HEK293 (cell line): Measurements from ENCODE around the gene RASD2.

Source experiments
- CTCF ChIA-PET: fragments of 350-600 bp; formaldehyde crosslinking; extraction: SDS; loops from one replicate; lab custom pipeline; 2021; ENCODE audit warnings: antibody characterized with exemption; lab: Yijun Ruan, JAX
- POLR2A ChIA-PET: fragments of 300-600 bp; formaldehyde crosslinking; extraction: SDS; loops from one replicate; lab custom pipeline; 2020; ENCODE audit warnings: antibody characterized with exemption, inconsistent platforms; lab: Yijun Ruan, JAX
- H3K27ac ChIP-seq: fragments of 200-500 bp; sonication (Bioruptor generic); 2 replicates; pipeline ENCODE4 v1.5.1; 2014; ENCODE audit warnings: low read depth, low read length, control low read depth, inconsistent platforms; ENCODE audit errors: extremely low read depth
- H3K36me3 ChIP-seq, 2 experiments: fragments of 200-500 bp in 1 of 2; sonication (Bioruptor generic) in 1 of 2; 1 replicate in 1 of 2; 2 replicates in 1 of 2; pipeline ENCODE4 v1.5.1; 2014 to 2017; ENCODE audit warnings: inconsistent platforms in 2 of 2, low read length in 2 of 2; ENCODE audit not compliant: control insufficient read depth in 2 of 2, insufficient read depth in 1 of 2
- H3K4me1 ChIP-seq: fragments of 200-500 bp; sonication (Bioruptor generic); 2 replicates; pipeline ENCODE4 v1.5.1; 2014; ENCODE audit warnings: mild to moderate bottlenecking, low read length, inconsistent platforms; ENCODE audit not compliant: control insufficient read depth, insufficient read depth
- H3K4me3 ChIP-seq: 2 replicates; pipeline ENCODE4 v1.5.1; 2011; ENCODE audit warnings: low read depth, mild to moderate bottlenecking, control low read depth, low read length, moderate library complexity
- H3K9me3 ChIP-seq: fragments of 200-500 bp; sonication (Bioruptor generic); 2 replicates; pipeline ENCODE4 v1.5.1; 2014; ENCODE audit warnings: low read depth, low read length, inconsistent platforms; ENCODE audit not compliant: control insufficient read depth, insufficient read depth
- EGR2 ChIP-seq: fragments of 450-650 bp; formaldehyde crosslinking; IDR thresholded peaks from 2 replicates; pipeline ENCODE4 v1.5.1; 2016; ENCODE audit warnings: low read depth, missing biosample characterization, missing genetic modification characterization
- GLI4 ChIP-seq: fragments of 450-650 bp; formaldehyde crosslinking; IDR thresholded peaks from 2 replicates; pipeline ENCODE4 v1.5.1; 2016; ENCODE audit warnings: missing biosample characterization, missing genetic modification characterization
- GLIS1 ChIP-seq: fragments of 450-650 bp; formaldehyde crosslinking; IDR thresholded peaks from 2 replicates; pipeline ENCODE4 v1.5.1; 2016; ENCODE audit warnings: missing biosample characterization, missing genetic modification characterization
- GLIS2 ChIP-seq: fragments of 450-650 bp; formaldehyde crosslinking; IDR thresholded peaks from 2 replicates; pipeline ENCODE4 v1.5.1; 2016; ENCODE audit warnings: missing biosample characterization, missing genetic modification characterization
- KLF16 ChIP-seq: fragments of 450-650 bp; formaldehyde crosslinking; IDR thresholded peaks from 2 replicates; pipeline ENCODE4 v1.5.1; 2017; ENCODE audit warnings: missing biosample characterization, missing genetic modification characterization
- KLF8 ChIP-seq: fragments of 450-650 bp; formaldehyde crosslinking; IDR thresholded peaks from 2 replicates; pipeline ENCODE4 v1.5.1; 2016; ENCODE audit warnings: missing biosample characterization, missing genetic modification characterization
- REPIN1 ChIP-seq: fragments of 450-650 bp; formaldehyde crosslinking; IDR thresholded peaks from 2 replicates; pipeline ENCODE4 v1.5.1; 2017; ENCODE audit warnings: missing biosample characterization, missing genetic modification characterization, low read depth
- SP2 ChIP-seq: fragments of 450-650 bp; formaldehyde crosslinking; IDR thresholded peaks from 2 replicates; pipeline ENCODE4 v1.5.1; 2016; ENCODE audit warnings: missing biosample characterization, missing genetic modification characterization
- SP3 ChIP-seq: fragments of 450-650 bp; formaldehyde crosslinking; IDR thresholded peaks from 2 replicates; pipeline ENCODE4 v1.5.1; 2016; ENCODE audit warnings: missing biosample characterization, missing genetic modification characterization
- WT1 ChIP-seq: fragments of 450-650 bp; formaldehyde crosslinking; IDR thresholded peaks from 2 replicates; pipeline ENCODE4 v1.5.1; 2016; ENCODE audit warnings: missing biosample characterization, missing genetic modification characterization
- ZBTB17 ChIP-seq: fragments of 450-650 bp; formaldehyde crosslinking; IDR thresholded peaks from 2 replicates; pipeline ENCODE4 v1.5.1; 2016; ENCODE audit warnings: missing biosample characterization, missing genetic modification characterization
- ZFHX2 ChIP-seq: fragments of 450-650 bp; formaldehyde crosslinking; conservative IDR thresholded peaks from 2 replicates; pipeline ENCODE4 v1.5.1; 2016; ENCODE audit warnings: missing biosample characterization, missing genetic modification characterization
- ZIC2 ChIP-seq: fragments of 450-650 bp; formaldehyde crosslinking; IDR thresholded peaks from 2 replicates; pipeline ENCODE4 v1.5.1; 2016; ENCODE audit warnings: missing biosample characterization, missing genetic modification characterization
- ZNF2 ChIP-seq: fragments of 450-650 bp; formaldehyde crosslinking; IDR thresholded peaks from 2 replicates; pipeline ENCODE4 v1.5.1; 2016; ENCODE audit warnings: missing biosample characterization, missing genetic modification characterization
- ZNF335 ChIP-seq: fragments of 450-650 bp; formaldehyde crosslinking; conservative IDR thresholded peaks from 2 replicates; pipeline ENCODE4 v1.5.1; 2016; ENCODE audit warnings: missing biosample characterization, missing genetic modification characterization
- ZNF366 ChIP-seq: fragments of 450-650 bp; formaldehyde crosslinking; conservative IDR thresholded peaks from 2 replicates; pipeline ENCODE4 v1.5.1; 2016; ENCODE audit warnings: missing biosample characterization, missing genetic modification characterization
- ZNF610 ChIP-seq: fragments of 450-650 bp; formaldehyde crosslinking; IDR thresholded peaks from 2 replicates; pipeline ENCODE4 v1.5.1; 2016; ENCODE audit warnings: missing biosample characterization, missing genetic modification characterization, borderline replicate concordance
- ZNF670 ChIP-seq: fragments of 450-650 bp; formaldehyde crosslinking; IDR thresholded peaks from 2 replicates; pipeline ENCODE4 v1.5.1; 2016; ENCODE audit warnings: missing biosample characterization, missing genetic modification characterization, low read depth
- ZNF677 ChIP-seq: fragments of 450-650 bp; IDR thresholded peaks from 2 replicates; pipeline ENCODE4 v1.5.0; 2018; ENCODE audit warnings: missing biosample characterization, mild to moderate bottlenecking, missing genetic modification characterization, moderate library complexity
- ZNF768 ChIP-seq: fragments of 450-650 bp; formaldehyde crosslinking; IDR thresholded peaks from 2 replicates; pipeline ENCODE4 v1.5.1; 2018; ENCODE audit warnings: missing biosample characterization, mild to moderate bottlenecking, missing genetic modification characterization
- ZNF791 ChIP-seq: fragments of 450-650 bp; formaldehyde crosslinking; IDR thresholded peaks from 2 replicates; pipeline ENCODE4 v1.5.1; 2016; ENCODE audit warnings: missing biosample characterization, missing genetic modification characterization
- ZNF830 ChIP-seq: fragments of 450-650 bp; IDR thresholded peaks from 2 replicates; pipeline ENCODE4 v1.5.0; 2018; ENCODE audit warnings: missing biosample characterization, missing genetic modification characterization, low read depth, mild to moderate bottlenecking, moderate library complexity
- ZSCAN16 ChIP-seq: fragments of 450-650 bp; formaldehyde crosslinking; IDR thresholded peaks from 2 replicates; pipeline ENCODE4 v1.5.1; 2016; ENCODE audit warnings: missing biosample characterization, missing genetic modification characterization
- TF ChIP-seq, protein P1 (sequence below): fragments of 450-650 bp; formaldehyde crosslinking; IDR thresholded peaks from 2 replicates; pipeline ENCODE4 v1.5.1; 2016; ENCODE audit warnings: missing biosample characterization, missing genetic modification characterization
- TF ChIP-seq, protein P2 (sequence below): fragments of 450-650 bp; formaldehyde crosslinking; IDR thresholded peaks from 2 replicates; pipeline ENCODE4 v1.5.1; 2016; ENCODE audit warnings: missing biosample characterization, missing genetic modification characterization
- TF ChIP-seq, protein P3 (sequence below): fragments of 450-650 bp; formaldehyde crosslinking; IDR thresholded peaks from 2 replicates; pipeline ENCODE4 v1.5.1; 2016; ENCODE audit warnings: missing biosample characterization, missing genetic modification characterization
- TF ChIP-seq, protein P4 (sequence below): fragments of 450-650 bp; formaldehyde crosslinking; IDR thresholded peaks from 2 replicates; pipeline ENCODE4 v1.5.1; 2016; ENCODE audit warnings: missing biosample characterization, missing genetic modification characterization
- TF ChIP-seq, protein P5 (sequence below): fragments of 450-650 bp; formaldehyde crosslinking; IDR thresholded peaks from 2 replicates; pipeline ENCODE4 v1.5.1; 2016; ENCODE audit warnings: missing biosample characterization, missing genetic modification characterization

The RASD2 gene, protein sequence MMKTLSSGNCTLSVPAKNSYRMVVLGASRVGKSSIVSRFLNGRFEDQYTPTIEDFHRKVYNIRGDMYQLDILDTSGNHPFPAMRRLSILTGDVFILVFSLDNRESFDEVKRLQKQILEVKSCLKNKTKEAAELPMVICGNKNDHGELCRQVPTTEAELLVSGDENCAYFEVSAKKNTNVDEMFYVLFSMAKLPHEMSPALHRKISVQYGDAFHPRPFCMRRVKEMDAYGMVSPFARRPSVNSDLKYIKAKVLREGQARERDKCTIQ

DNA sequence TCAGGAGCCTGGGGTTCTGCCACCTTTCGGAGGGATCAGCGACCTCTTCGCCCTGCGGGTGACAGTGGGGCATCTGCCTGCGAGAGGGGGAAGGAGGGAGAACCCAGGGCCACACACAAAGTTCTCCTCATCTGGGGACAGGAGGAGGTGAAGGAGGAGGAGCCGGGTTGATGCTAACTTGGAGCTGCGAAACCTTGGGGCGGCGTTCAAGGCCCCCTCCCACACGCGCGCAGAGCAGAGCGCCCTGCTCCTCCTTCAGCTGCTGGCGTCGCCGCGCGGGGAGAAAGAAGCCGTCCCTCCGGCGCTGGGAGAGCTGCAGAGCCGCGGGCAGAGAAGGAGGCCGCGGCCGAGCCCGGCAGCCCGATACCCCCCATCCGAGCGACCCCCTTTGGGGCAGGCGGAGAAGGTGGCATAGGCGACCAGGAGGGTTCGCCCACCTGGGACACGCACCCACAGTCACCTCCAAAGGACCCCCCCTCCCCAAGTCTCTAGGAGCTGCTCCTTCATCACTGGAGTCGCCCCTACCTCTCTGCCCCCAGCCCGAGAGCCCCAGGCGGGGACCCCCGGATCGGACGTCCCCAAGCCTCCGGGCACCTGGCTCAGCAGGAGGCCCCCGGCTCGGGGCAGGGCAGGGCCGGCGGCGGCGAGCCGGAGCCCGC, at the start of gene RASD2:
Gene RASD2, plus strand, starts transcription at position 237 of the 659 bp plus-strand sequence. CDS start 5,979 bp downstream, outside the sequence.
- CTCF ChIA-PET, result interaction anchor here (0.7 to 3.5 kb wide), 5 partner anchors 11 to 43 kb away, joined by 3 to 26 read pairs (median 8); no protein-coding TSS in a partner anchor
- POLR2A ChIA-PET, result interaction anchor here (1.0 to 2.1 kb wide), 3 partner anchors 12 to 241 kb away, joined by 3 to 11 read pairs (median 4); partner anchors contain the start of gene TOM1
- peak within 1 kb of the TSS; percentile 56 for H3K4me3 ChIP-seq
- no peaks in the 10 kb centered on the region for H3K9me3 ChIP-seq
- H3K27ac ChIP-seq, result peak within 1 kb of the TSS; percentile 28; the same call in 1 of the 2 replicates
- H3K36me3 ChIP-seq, result no peaks in the 10 kb centered on the region
- H3K4me1 ChIP-seq, result no peaks in the 10 kb centered on the region; the same call in 1 of the 2 replicates
- peak; percentile 49 for TF ChIP-seq SP2 (tag by site-specific recombination)
- 0 out of 2 replicates have a peak, but pooled peaks have one; percentile 33 for TF ChIP-seq ZNF610 (tag by site-specific recombination)
- TF ChIP-seq ZNF830 (tag by site-specific recombination), result no peak
- TF ChIP-seq KLF8 (tag by site-specific recombination), result peak; percentile 64; the same call in 1 of the 2 replicates
- peak; percentile 82 for TF ChIP-seq ZFHX2 (tag by site-specific recombination)
- TF ChIP-seq, protein P1, sequence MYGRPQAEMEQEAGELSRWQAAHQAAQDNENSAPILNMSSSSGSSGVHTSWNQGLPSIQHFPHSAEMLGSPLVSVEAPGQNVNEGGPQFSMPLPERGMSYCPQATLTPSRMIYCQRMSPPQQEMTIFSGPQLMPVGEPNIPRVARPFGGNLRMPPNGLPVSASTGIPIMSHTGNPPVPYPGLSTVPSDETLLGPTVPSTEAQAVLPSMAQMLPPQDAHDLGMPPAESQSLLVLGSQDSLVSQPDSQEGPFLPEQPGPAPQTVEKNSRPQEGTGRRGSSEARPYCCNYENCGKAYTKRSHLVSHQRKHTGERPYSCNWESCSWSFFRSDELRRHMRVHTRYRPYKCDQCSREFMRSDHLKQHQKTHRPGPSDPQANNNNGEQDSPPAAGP (tag by site-specific recombination), result peak; percentile 70; the same call in 1 of the 2 replicates
- TF ChIP-seq ZNF791 (tag by site-specific recombination), result no peak
- no peak for TF ChIP-seq ZNF670 (tag by site-specific recombination)
- TF ChIP-seq, protein P2, sequence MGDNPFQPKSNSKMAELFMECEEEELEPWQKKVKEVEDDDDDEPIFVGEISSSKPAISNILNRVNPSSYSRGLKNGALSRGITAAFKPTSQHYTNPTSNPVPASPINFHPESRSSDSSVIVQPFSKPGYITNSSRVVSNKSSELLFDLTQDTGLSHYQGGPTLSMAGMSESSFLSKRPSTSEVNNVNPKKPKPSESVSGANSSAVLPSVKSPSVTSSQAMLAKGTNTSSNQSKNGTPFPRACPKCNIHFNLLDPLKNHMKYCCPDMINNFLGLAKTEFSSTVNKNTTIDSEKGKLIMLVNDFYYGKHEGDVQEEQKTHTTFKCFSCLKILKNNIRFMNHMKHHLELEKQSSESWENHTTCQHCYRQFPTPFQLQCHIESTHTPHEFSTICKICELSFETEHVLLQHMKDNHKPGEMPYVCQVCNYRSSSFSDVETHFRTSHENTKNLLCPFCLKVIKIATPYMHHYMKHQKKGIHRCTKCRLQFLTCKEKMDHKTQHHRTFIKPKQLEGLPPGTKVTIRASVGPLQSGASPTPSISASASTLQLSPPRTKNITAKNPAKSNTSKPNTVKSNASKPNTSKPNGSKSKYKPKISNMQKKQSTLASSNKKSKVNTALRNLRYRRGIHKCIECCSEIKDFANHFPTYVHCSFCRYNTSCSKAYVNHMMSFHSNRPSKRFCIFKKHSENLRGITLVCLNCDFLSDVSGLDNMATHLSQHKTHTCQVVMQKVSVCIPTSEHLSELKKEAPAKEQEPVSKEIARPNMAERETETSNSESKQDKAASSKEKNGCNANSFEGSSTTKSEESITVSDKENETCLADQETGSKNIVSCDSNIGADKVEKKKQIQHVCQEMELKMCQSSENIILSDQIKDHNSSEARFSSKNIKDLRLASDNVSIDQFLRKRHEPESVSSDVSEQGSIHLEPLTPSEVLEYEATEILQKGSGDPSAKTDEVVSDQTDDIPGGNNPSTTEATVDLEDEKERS (tag by site-specific recombination), result no peak
- peak; percentile 41; the same call in 1 of the 2 replicates for TF ChIP-seq ZBTB17 (tag by site-specific recombination)
- peak; percentile 79 for TF ChIP-seq SP3 (tag by site-specific recombination)
- TF ChIP-seq, protein P3, sequence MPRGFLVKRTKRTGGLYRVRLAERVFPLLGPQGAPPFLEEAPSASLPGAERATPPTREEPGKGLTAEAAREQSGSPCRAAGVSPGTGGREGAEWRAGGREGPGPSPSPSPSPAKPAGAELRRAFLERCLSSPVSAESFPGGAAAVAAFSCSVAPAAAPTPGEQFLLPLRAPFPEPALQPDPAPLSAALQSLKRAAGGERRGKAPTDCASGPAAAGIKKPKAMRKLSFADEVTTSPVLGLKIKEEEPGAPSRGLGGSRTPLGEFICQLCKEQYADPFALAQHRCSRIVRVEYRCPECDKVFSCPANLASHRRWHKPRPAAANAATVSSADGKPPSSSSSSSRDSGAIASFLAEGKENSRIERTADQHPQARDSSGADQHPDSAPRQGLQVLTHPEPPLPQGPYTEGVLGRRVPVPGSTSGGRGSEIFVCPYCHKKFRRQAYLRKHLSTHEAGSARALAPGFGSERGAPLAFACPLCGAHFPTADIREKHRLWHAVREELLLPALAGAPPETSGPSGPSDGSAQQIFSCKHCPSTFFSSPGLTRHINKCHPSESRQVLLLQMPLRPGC (tag by site-specific recombination), result 0 out of 2 replicates have a peak, but pooled peaks have one; percentile 22
- peak; percentile 96 for TF ChIP-seq GLIS2 (tag by site-specific recombination)
- peak; percentile 88 for TF ChIP-seq ZNF366
- no peak for TF ChIP-seq ZNF768 (tag by site-specific recombination)
- TF ChIP-seq ZNF335 (tag by site-specific recombination), result peak; percentile 85
- TF ChIP-seq, protein P4, sequence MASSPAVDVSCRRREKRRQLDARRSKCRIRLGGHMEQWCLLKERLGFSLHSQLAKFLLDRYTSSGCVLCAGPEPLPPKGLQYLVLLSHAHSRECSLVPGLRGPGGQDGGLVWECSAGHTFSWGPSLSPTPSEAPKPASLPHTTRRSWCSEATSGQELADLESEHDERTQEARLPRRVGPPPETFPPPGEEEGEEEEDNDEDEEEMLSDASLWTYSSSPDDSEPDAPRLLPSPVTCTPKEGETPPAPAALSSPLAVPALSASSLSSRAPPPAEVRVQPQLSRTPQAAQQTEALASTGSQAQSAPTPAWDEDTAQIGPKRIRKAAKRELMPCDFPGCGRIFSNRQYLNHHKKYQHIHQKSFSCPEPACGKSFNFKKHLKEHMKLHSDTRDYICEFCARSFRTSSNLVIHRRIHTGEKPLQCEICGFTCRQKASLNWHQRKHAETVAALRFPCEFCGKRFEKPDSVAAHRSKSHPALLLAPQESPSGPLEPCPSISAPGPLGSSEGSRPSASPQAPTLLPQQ (tag by site-specific recombination), result peak; percentile 23; the same call in 1 of the 2 replicates
- peak; percentile 55 for TF ChIP-seq WT1 (tag by site-specific recombination)
- peak; percentile 73 for TF ChIP-seq EGR2 (tag by site-specific recombination)
- TF ChIP-seq ZNF2 (tag by site-specific recombination), result 0 out of 2 replicates have a peak, but pooled peaks have one; percentile 39
- peak; percentile 99 for TF ChIP-seq GLI4
- TF ChIP-seq ZIC2 (tag by site-specific recombination), result peak; percentile 92
- no peak for TF ChIP-seq ZNF677
- TF ChIP-seq, protein P5, sequence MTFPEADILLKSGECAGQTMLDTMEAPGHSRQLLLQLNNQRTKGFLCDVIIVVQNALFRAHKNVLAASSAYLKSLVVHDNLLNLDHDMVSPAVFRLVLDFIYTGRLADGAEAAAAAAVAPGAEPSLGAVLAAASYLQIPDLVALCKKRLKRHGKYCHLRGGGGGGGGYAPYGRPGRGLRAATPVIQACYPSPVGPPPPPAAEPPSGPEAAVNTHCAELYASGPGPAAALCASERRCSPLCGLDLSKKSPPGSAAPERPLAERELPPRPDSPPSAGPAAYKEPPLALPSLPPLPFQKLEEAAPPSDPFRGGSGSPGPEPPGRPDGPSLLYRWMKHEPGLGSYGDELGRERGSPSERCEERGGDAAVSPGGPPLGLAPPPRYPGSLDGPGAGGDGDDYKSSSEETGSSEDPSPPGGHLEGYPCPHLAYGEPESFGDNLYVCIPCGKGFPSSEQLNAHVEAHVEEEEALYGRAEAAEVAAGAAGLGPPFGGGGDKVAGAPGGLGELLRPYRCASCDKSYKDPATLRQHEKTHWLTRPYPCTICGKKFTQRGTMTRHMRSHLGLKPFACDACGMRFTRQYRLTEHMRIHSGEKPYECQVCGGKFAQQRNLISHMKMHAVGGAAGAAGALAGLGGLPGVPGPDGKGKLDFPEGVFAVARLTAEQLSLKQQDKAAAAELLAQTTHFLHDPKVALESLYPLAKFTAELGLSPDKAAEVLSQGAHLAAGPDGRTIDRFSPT (tag by site-specific recombination), result peak; percentile 21; the same call in 1 of the 2 replicates
- TF ChIP-seq REPIN1, result no peak
- TF ChIP-seq ZSCAN16, result no peak
- TF ChIP-seq GLIS1 (tag by site-specific recombination), result peak; percentile 96
- peak; percentile 48; the same call in 1 of the 2 replicates for TF ChIP-seq KLF16 (tag by site-specific recombination)
